Gastroesophageal sphincter (tissue), 4 donors: Measurements from ENCODE around the gene EPB41L3. TPM values are rescaled to one million over a fixed set of nuclear protein-coding genes. Genes with fewer than 3 reads are reported as not detected.
A peak's percentile ranks its signal among the peaks of the same experiment; 100 is the strongest.
"Not testable (repeated sequence)": the region's sequence is repeated elsewhere in the genome, so short reads cannot be mapped to it uniquely, and the experiment has no call there.

Source experiments
- ATAC-seq: fragments of 150-250 bp; one replicate; pipeline ENCODE4 v1.9.1; 2016; ENCODE audit warnings: mild to moderate bottlenecking, moderate library complexity
- H3K27ac ChIP-seq, 4 donors: fragments of 200-600 bp; sonication (generic) in 3 of 4; 1 replicate in 3 of 4; 2 replicates in 1 of 4; pipeline ENCODE4 v1.5.1; 2016 to 2019
- H3K27me3 ChIP-seq: fragments of 200-600 bp; sonication (generic); one replicate; pipeline ENCODE4 v1.5.1; 2019
- H3K36me3 ChIP-seq, 2 donors: fragments of 200-600 bp; sonication (generic); one replicate each; pipeline ENCODE4 v1.5.1; 2019; ENCODE audit warnings: control low read depth in 1 of 2
- H3K4me1 ChIP-seq, 3 donors: fragments of 200-600 bp; sonication (generic); 1 replicate in 2 of 3; 2 replicates in 1 of 3; pipeline ENCODE4 v1.5.1; 2016 to 2019; ENCODE audit warnings: control low read depth in 2 of 3
- H3K4me3 ChIP-seq, 2 donors: fragments of 200-600 bp; sonication (generic); one replicate each; pipeline ENCODE4 v1.5.1; 2019; ENCODE audit warnings: mild to moderate bottlenecking in 1 of 2, moderate library complexity in 1 of 2
- H3K9me3 ChIP-seq, 3 donors: fragments of 200-600 bp; sonication (generic); one replicate each; pipeline ENCODE4 v1.5.1; 2017 to 2019; ENCODE audit warnings: control low read depth in 2 of 3
- EP300 ChIP-seq: sonication (generic); formaldehyde crosslinking; IDR thresholded peaks from one replicate; pipeline ENCODE4 v1.6.1; 2017; ENCODE audit warnings: antibody characterized with exemption, mild to moderate bottlenecking
- POLR2A ChIP-seq, 2 donors: fragments of 450-650 bp; IDR thresholded peaks; one replicate each; pipeline ENCODE4 v1.6.1; 2017; ENCODE audit warnings: antibody characterized with exemption in 2 of 2, mild to moderate bottlenecking in 2 of 2, moderate library complexity in 1 of 2
- POLR2AphosphoS5 ChIP-seq: sonication (generic); formaldehyde crosslinking; IDR thresholded peaks from one replicate; pipeline ENCODE4 v1.6.1; 2017; ENCODE audit warnings: antibody characterized with exemption
- WGBS, 2 donors: methylation state at CpG; one replicate each; pipeline ENCODE4 v1.1.5; 2018; ENCODE audit warnings: low coverage in 1 of 2; 5-methylcytosine and 5-hydroxymethylcytosine counted together
- total RNA-seq, 4 donors: library from RNA; depleted of rRNA; stranded (reverse); fragments of >200 nt; gene quantifications; one replicate each; pipeline ENCODE4 v1.1.0, GENCODE V29; 2016
- TF ChIP-seq, protein P1 (sequence below), 4 experiments: fragments of 200-600 bp in 2 of 4; fragments of 450-650 bp in 2 of 4; sonication (generic) in 1 of 4; IDR thresholded peaks; one replicate each; pipeline ENCODE4 v1.5.1; 2017 to 2019; ENCODE audit warnings: antibody characterized with exemption in 4 of 4, mild to moderate bottlenecking in 2 of 4, moderate library complexity in 2 of 4

Gene EPB41L3
- total RNA-seq, 4 donors from 2014 or later: 27.4 to 66.6 (median 43.4) TPM

DNA sequence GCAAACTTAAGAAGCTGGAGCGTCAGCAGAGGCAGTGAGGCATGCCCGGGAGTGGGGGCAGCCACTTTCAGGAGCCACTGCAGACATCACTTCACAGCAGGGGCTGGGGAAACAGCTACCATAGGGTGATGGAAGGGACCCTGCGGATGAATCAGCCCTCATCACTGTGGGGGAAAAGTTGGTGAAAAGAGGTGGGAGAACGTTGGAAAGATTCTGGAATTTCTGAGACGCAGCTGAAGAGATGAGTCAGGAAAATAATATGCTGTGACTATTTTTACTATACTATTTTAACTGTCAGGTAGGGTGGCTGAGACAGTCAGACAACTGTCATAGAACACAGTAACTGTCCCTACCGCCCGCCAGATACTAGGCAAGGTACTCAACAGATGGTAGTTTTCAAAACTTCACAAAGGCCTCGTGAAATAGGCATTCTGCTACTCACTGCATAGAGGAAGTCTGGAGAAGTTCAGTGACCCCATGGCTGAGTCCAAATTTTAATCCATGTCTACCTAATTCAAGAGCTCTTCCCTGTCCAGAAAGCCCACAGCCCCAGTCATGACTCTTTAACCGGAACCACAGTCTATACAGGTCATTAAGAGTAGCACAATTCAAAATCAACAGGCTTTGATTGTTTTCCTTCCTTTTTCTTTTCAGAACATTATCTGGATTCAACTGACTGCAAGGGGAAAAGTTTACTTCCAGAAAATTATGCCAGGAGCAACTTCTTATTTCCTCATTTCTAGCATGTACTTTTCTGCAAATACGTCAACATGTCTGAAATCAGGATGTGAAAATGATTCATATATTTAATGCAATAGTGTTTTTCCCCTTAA lies 39.3 kb upstream of the EPB41L3 start:
- WGBS, 2 donors: 36 to 38% methylated on average over 8 to 10 of the region's 10 CpGs
- TF ChIP-seq POLR2A (IDR thresholded peaks at IDR 0.05) (no peak), EP300 (no peak), POLR2AphosphoS5 (no peak)
- TF ChIP-seq, protein P1, sequence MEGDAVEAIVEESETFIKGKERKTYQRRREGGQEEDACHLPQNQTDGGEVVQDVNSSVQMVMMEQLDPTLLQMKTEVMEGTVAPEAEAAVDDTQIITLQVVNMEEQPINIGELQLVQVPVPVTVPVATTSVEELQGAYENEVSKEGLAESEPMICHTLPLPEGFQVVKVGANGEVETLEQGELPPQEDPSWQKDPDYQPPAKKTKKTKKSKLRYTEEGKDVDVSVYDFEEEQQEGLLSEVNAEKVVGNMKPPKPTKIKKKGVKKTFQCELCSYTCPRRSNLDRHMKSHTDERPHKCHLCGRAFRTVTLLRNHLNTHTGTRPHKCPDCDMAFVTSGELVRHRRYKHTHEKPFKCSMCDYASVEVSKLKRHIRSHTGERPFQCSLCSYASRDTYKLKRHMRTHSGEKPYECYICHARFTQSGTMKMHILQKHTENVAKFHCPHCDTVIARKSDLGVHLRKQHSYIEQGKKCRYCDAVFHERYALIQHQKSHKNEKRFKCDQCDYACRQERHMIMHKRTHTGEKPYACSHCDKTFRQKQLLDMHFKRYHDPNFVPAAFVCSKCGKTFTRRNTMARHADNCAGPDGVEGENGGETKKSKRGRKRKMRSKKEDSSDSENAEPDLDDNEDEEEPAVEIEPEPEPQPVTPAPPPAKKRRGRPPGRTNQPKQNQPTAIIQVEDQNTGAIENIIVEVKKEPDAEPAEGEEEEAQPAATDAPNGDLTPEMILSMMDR (IDR thresholded peaks at IDR 0.05): no peak
- Histone ChIP-seq H3K27me3 (no peaks in the 10 kb centered on the region), H3K36me3 (no peaks in the 10 kb centered on the region), H3K4me3 (no peak overlapping the region), H3K27ac (peak overlapping the region in 3 of 4 donors; percentile 15 to 57 (median 37)), H3K4me1 (no peaks in the 10 kb centered on the region), H3K9me3 (no peaks in the 10 kb centered on the region)
- peak; percentile 67 for ATAC-seq

DNA sequence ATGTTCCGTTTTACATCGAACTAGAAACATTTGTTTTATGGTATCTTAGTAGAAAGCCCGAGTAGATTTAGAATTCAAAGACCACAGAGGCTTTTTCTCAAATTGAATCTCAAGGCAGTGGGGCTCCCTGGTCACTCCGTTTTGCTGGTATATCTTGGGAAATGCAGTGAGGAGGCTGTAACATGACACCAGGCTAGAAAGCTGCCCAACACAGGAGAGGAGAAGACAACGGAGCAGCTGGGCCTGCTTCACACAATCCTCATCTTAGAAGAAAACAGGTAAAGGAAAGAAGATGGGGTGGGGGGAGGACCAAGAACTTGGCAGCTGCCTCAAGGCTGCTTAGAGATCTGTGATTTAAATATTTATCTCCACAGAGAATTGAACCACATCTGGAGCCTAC lies 38.3 kb upstream of the EPB41L3 start:
- H3K27me3 ChIP-seq: no peaks in the 10 kb centered on the region
- TF ChIP-seq, protein P1 (IDR thresholded peaks at IDR 0.05): no peak
- no peak for TF ChIP-seq POLR2A (IDR thresholded peaks at IDR 0.05)
- TF ChIP-seq POLR2AphosphoS5: no peak
- no peak for TF ChIP-seq EP300
- no peak overlapping the region for H3K4me3 ChIP-seq
- 31 to 36% methylated on average over 5 of the region's 5 CpGs for WGBS, 2 donors
- no peaks in the 10 kb centered on the region for H3K9me3 ChIP-seq
- no peak for ATAC-seq
- H3K4me1 ChIP-seq: no peaks in the 10 kb centered on the region
- H3K36me3 ChIP-seq: no peaks in the 10 kb centered on the region
- no peak overlapping the region for H3K27ac ChIP-seq

DNA sequence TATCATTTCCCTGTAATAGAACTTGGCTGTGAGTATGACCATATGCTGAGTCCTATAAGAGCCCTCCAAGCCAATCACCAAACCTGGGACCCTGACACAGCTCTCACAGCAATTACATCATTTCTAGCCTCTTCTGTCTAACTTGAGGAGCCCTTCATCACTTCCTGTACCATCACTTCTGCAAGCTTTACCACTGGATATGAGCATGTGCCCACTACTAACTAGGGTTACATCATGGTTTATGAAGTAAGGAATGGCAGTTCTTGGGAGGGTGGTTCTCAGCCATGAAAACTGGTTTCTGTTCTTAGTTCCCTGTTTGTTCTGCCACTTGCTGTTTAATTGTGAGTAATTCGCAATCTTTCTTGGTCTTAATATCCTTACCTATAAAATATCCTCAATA lies 31.0 kb upstream of the EPB41L3 start:
- H3K9me3 ChIP-seq: no peaks in the 10 kb centered on the region

GRCh38 chr18:5571666-5572065 lies 27.9 kb upstream of the EPB41L3 start:
- Histone ChIP-seq H3K9me3 (no peaks in the 10 kb centered on the region), H3K27me3 (no peaks in the 10 kb centered on the region), H3K4me3 (no peak overlapping the region), H3K4me1 (peaks cover 0 to 3% (median 0%) of the 10 kb centered on the region in 3 donors), H3K36me3 (no peaks in the 10 kb centered on the region), H3K27ac (no peak overlapping the region)
- WGBS, 2 donors: 57 to 65% methylated on average over 2 of the region's 2 CpGs
- TF ChIP-seq POLR2AphosphoS5: no peak
- TF ChIP-seq POLR2A (IDR thresholded peaks at IDR 0.05): no peak
- no peak for TF ChIP-seq EP300
- TF ChIP-seq, protein P1 (IDR thresholded peaks at IDR 0.05): no peak
- ATAC-seq: no peak

More for the DNA sequence above, 31.0 kb upstream of the EPB41L3 start:
- Histone ChIP-seq H3K4me1 (peaks cover 0 to 3% (median 0%) of the 10 kb centered on the region in 3 donors), H3K27me3 (no peaks in the 10 kb centered on the region), H3K27ac (no peak overlapping the region), H3K4me3 (no peak overlapping the region), H3K36me3 (no peaks in the 10 kb centered on the region)
- WGBS, 2 donors: 57 to 100% methylated on average over 1 of the region's 1 CpG
- TF ChIP-seq EP300 (no peak), POLR2AphosphoS5 (no peak), POLR2A (IDR thresholded peaks at IDR 0.05) (no peak)
- TF ChIP-seq, protein P1 (IDR thresholded peaks at IDR 0.05): no peak
- no peak for ATAC-seq

GRCh38 chr18:5570613-5571012 lies 26.8 kb upstream of the EPB41L3 start:
- not testable (repeated sequence) for H3K4me1 ChIP-seq, H3K9me3 ChIP-seq, H3K27me3 ChIP-seq, H3K36me3 ChIP-seq, H3K27ac ChIP-seq, H3K4me3 ChIP-seq
- peak; percentile 48 for ATAC-seq
- 20 to 48% methylated on average over 1 to 2 of the region's 2 CpGs for WGBS, 2 donors
